Stimulated activated CD4-positive, alpha-beta T cell treated with anti-CD3 and anti-CD28 coated beads, Interleukin-4, amount 100 ng/mL, for 48 hours (primary cell): ENCODE data around the gene LRCH3.
A peak's percentile ranks its signal among the peaks of the same experiment; 100 is the strongest.

Experiments used
- DNase-seq, 2 donors: peaks; one replicate each; pipeline ENCODE4 v3.0.0-alpha.2; 2020; ENCODE audit warnings: low read depth in 2 of 2

LRCH3 gene

GRCh38 chr3:197833930-197834715 is 43.1 kb downstream of the LRCH3 start:
- DNase-seq, result no peak

- DNase-seq, result no peak
Measured at GRCh38 chr3:197835509-197835908, 44.5 kb downstream of the LRCH3 start.

DNA sequence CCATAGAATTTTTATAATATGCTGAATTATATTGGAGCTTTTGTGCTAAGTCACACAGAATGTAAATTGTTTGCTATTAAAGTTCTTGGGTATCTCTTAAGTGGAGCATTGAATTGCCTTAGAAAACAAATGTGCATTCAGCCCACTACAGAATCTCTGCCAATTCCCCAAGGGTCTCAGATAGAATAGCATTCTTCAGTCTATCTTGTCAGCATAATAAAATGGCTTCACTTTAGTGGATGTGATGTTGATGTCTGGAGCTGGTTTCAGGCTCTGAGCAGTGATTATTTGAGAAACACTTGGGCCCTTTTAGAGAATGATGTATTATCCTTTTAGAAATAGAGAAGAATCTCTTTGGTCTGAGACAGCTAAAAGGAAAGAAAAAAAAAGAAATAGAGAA is 45.2 kb downstream of the LRCH3 start:
- no peak for DNase-seq

GRCh38 chr3:197837282-197837681 is 46.2 kb downstream of the LRCH3 start:
- no peak for DNase-seq

DNA sequence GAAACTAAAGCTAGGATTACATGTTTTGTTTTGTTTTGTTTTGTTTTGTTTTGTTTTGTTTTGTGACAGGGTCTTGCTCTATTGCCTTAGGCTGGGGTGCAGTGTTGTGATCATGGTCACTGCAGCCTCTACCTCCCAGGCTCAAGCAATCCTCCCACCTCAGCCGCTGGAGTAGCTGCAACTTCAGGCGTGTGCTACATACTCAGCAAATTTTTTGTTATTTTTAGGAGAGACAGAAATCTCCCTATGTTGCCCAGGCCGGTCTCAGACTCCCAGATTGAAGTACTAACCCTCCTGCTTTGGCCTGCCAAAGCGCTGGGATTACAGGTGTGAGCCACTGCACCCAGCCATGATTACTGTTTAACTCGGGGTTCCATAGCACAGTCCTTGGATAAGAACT is 50.7 kb downstream of the LRCH3 start:
- no peak for DNase-seq

DNA sequence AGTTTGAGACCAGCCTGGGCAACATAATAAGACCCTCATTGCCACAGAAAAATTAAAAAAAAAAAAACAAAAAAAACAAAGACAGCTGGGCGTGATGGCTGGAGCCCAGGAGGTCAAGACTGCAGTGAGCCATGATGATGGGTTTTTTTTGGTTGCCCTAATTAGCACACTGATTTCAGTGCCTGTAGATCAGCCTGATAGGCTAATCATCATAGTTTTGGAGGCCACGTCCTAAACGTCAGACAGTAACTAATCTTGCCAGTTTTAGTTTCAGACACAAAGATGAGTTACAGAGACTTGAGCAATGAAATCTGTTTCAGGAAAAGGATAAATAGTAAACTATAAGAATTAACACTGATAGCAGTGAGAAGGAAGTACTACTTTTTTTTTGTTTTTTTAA is 55.4 kb downstream of the LRCH3 start:
- no peak for DNase-seq

- peak in 1 of 2 donors; percentile 7 for DNase-seq
Measured at GRCh38 chr3:197847866-197848401, 56.9 kb downstream of the LRCH3 start.

GRCh38 chr3:197854596-197855343 is 63.7 kb downstream of the LRCH3 start:
- no peak for DNase-seq

GRCh38 chr3:197855571-197855970 is 64.5 kb downstream of the LRCH3 start:
- DNase-seq, result no peak

DNA sequence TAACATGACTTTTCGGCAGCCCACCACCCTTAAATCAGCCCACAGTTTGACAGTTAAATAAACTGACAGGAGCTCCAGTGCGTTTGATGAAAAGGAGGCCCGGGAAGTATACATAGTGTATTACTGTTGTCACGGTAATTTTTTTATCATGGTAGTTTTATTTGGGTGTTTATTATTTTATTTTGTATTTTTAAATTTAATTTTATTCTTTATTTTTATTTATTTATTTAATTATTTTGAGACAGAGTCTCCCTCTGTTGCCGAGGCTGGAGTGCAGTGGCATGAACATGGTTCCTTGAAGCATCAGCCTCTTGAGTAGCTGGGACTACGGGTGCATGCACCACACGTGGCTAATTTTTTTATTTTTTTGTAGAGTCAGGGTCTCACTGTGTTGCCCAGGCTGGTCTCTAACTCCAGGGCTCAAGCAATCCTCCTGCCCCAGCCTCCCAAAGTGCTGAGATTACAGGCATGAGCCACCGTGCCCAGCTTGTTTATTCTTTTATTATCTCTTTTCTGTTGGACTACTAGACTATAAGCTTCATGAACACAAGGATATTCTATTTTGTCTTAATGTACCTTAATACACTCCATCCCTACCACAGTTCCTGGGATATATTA is 65.3 kb downstream of the LRCH3 start:
- no peak for DNase-seq

- no peak for DNase-seq
Measured at GRCh38 chr3:197858133-197858532, 67.1 kb downstream of the LRCH3 start.

- no peak for DNase-seq
Measured at GRCh38 chr3:197858598-197858997, 67.5 kb downstream of the LRCH3 start.

- no peak for DNase-seq
Measured at GRCh38 chr3:197866035-197866434, 75.0 kb downstream of the LRCH3 start.

- no peak for DNase-seq
Measured at GRCh38 chr3:197873329-197873728, 82.3 kb downstream of the LRCH3 start.

GRCh38 chr3:197874064-197874463 is 83.0 kb downstream of the LRCH3 start:
- no peak for DNase-seq

DNA sequence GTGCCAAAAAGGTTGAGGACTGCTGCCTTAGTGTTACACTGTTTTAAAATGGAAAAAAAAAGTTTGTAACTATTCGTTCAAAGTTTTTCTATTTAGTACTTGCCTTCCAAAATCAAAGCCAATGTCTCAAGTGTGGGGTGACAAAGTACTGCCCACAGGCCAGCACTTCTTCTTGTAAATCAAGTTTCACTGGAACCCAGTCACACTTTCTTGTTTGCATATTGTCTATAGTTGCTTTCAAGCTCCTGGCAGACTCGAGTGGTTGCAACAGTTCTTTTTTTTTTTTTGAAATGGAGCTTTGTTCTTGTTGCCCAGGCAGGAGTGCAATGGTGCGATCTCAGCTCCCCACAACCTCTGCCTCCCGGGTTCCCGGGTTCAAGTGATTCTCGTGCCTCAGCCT is 83.6 kb downstream of the LRCH3 start:
- no peak for DNase-seq

GRCh38 chr3:197877902-197878301 is 86.8 kb downstream of the LRCH3 start:
- DNase-seq, result no peak

DNA sequence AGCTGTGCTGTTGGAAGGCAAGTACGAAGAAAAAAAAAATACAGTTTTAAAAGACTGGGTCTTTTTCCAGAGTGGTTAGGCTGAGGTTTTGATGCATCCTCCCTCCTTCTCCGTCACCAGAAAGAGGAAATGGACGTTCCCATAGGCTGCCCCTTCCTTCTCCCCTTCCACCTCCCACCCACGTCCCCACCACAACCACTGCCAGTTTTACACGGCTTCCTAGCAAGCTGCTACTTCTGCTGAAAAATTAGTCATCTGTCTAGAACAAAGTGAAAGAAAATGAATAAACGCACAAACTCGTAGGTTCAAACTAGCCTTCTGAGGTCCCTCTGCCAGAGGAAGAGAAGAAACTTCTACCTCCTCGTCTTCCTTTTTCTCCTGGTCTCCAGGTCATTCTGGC is 87.4 kb downstream of the LRCH3 start:
- DNase-seq, result peak; percentile 56 to 74

- no peak for DNase-seq
Measured at GRCh38 chr3:197880491-197881269, 89.6 kb downstream of the LRCH3 start.

- DNase-seq, result no peak
Measured at GRCh38 chr3:197881270-197881969, 90.4 kb downstream of the LRCH3 start.

- no peak for DNase-seq
Measured at GRCh38 chr3:197881970-197882338, 90.9 kb downstream of the LRCH3 start.
